Calu3 (cell line): ENCODE results near the gene TENM4. TPM values are rescaled to one million over a fixed set of nuclear protein-coding genes. Genes with fewer than 3 reads are reported as not detected.

Source experiments
- BruUV-seq: library from RNA; stranded (reverse); fragments of 400-500 nt; replicated peaks from 2 replicates; lab custom pipeline; 2021; lab: Mats Ljungman, UMichigan
- CTCF ChIA-PET: fragments of 300-600 bp; sonication (Branson Sonifier 250); formaldehyde crosslinking; loops from one replicate; lab custom pipeline; 2022; ENCODE audit warnings: antibody characterized with exemption; lab: Charles Lee
- DNase-seq: peaks from one replicate; pipeline ENCODE4 v3.0.0; 2022
- H3K27ac Mint-ChIP-seq: one replicate; pipeline ENCODE4 v1.8.0; 2022; ENCODE audit warnings: mixed read lengths; ENCODE audit not compliant: unreplicated experiment
- H3K27me3 Mint-ChIP-seq: one replicate; pipeline ENCODE4 v1.8.0; 2022; ENCODE audit warnings: mixed read lengths; ENCODE audit not compliant: unreplicated experiment
- H3K36me3 Mint-ChIP-seq: one replicate; pipeline ENCODE4 v1.8.0; 2022; ENCODE audit warnings: mild to moderate bottlenecking, moderate library complexity, mixed read lengths; ENCODE audit not compliant: insufficient read depth, unreplicated experiment
- H3K4me1 Mint-ChIP-seq: one replicate; pipeline ENCODE4 v1.8.0; 2022; ENCODE audit warnings: mild to moderate bottlenecking, low read depth, mixed read lengths; ENCODE audit not compliant: unreplicated experiment
- H3K4me3 Mint-ChIP-seq: one replicate; pipeline ENCODE4 v1.8.0; 2022; ENCODE audit warnings: mild to moderate bottlenecking, low read depth, moderate library complexity, mixed read lengths; ENCODE audit not compliant: unreplicated experiment
- H3K9me3 Mint-ChIP-seq: one replicate; pipeline ENCODE4 v1.8.0; 2022; ENCODE audit warnings: low read depth, mixed read lengths; ENCODE audit not compliant: unreplicated experiment
- CTCF ChIP-seq: fragments of 200-600 bp; IDR thresholded peaks from one replicate; pipeline ENCODE4 v1.8.0; 2022; ENCODE audit warnings: antibody characterized with exemption; ENCODE audit not compliant: unreplicated experiment
- intact Hi-C: fragments of 100-400 bp; cut with micrococcal nuclease; formaldehyde crosslinking; loops from one replicate; pipeline ENCODE4 v1.10.0; 2022; ENCODE audit not compliant: unreplicated experiment
- total RNA-seq: library from RNA; stranded (reverse); gene quantifications from 2 replicates; pipeline ENCODE4 v1.2.3, GENCODE V29; 2022

Gene TENM4
- total RNA-seq, 1 experiment from 2014 or later = not detected

- CTCF ChIA-PET = no interaction called here
- intact Hi-C loops = no loop called here
- TF ChIP-seq CTCF = no peak
- no peak overlapping the region for H3K4me3 Mint-ChIP-seq
- H3K4me1 Mint-ChIP-seq = no peaks in the 10 kb centered on the region
- no TSS peak for BruUV-seq
- no peaks in the 10 kb centered on the region for H3K9me3 Mint-ChIP-seq
- H3K27me3 Mint-ChIP-seq = peaks cover 64% of the 10 kb centered on the region
- no peaks in the 10 kb centered on the region for H3K36me3 Mint-ChIP-seq
- DNase-seq = no peak
- no peak overlapping the region for H3K27ac Mint-ChIP-seq
These were observed 654.1 kb downstream of the TENM4 start for GRCh38 chr11:78786746-78787145.

GRCh38 chr11:78786086-78786485 is 654.7 kb downstream of the TENM4 start:
- Mint-ChIP-seq H3K36me3 (no peaks in the 10 kb centered on the region), H3K4me3 (no peak overlapping the region), H3K27ac (no peak overlapping the region), H3K4me1 (no peaks in the 10 kb centered on the region), H3K9me3 (no peaks in the 10 kb centered on the region), H3K27me3 (peaks cover 58% of the 10 kb centered on the region)
- BruUV-seq = no TSS peak
- intact Hi-C loops = no loop called here
- DNase-seq = no peak
- CTCF ChIA-PET = no interaction called here
- no peak for TF ChIP-seq CTCF

- no peaks in the 10 kb centered on the region for H3K9me3 Mint-ChIP-seq
- BruUV-seq = no TSS peak
These were observed 656.3 kb downstream of the TENM4 start for GRCh38 chr11:78784321-78785061.

GRCh38 chr11:78783846-78784245 is 657.0 kb downstream of the TENM4 start:
- no peak for DNase-seq
- Mint-ChIP-seq H3K9me3 (no peaks in the 10 kb centered on the region), H3K36me3 (no peaks in the 10 kb centered on the region), H3K27ac (no peak overlapping the region), H3K4me3 (no peak overlapping the region), H3K27me3 (peaks cover 67% of the 10 kb centered on the region), H3K4me1 (no peaks in the 10 kb centered on the region)
- no TSS peak for BruUV-seq
- intact Hi-C loops = no loop called here
- CTCF ChIA-PET = no interaction called here
- no peak for TF ChIP-seq CTCF

More at GRCh38 chr11:78784321-78785061, 656.3 kb downstream of the TENM4 start:
- intact Hi-C loops = no loop called here
- no peaks in the 10 kb centered on the region for H3K4me1 Mint-ChIP-seq
- H3K4me3 Mint-ChIP-seq = no peak overlapping the region
- DNase-seq = no peak
- CTCF ChIA-PET = no interaction called here
- TF ChIP-seq CTCF = no peak
- no peak overlapping the region for H3K27ac Mint-ChIP-seq
- peaks cover 67% of the 10 kb centered on the region for H3K27me3 Mint-ChIP-seq
- no peaks in the 10 kb centered on the region for H3K36me3 Mint-ChIP-seq
